SU-DHL-6 (cell line): Measurements from ENCODE around the gene MXD3.

ENCODE experiments used
- H2AFZ ChIP-seq: fragments of 200-600 bp; sonication (generic); 2 replicates; pipeline ENCODE4 v1.6.1; 2014; ENCODE audit warnings: low read depth, mild to moderate bottlenecking, moderate library complexity, mixed read lengths, antibody characterized with exemption, low read length; ENCODE audit not compliant: severe bottlenecking
- H3F3A ChIP-seq: fragments of 200-600 bp; shearing (Covaris generic); 2 replicates; pipeline ENCODE4 v1.6.0; 2016; ENCODE audit warnings: antibody characterized with exemption, mild to moderate bottlenecking; ENCODE audit not compliant: insufficient read depth
- H3K27ac ChIP-seq: fragments of 200-600 bp; sonication (generic); 2 replicates; pipeline ENCODE4 v1.5.1; 2016; ENCODE audit warnings: low read depth, mild to moderate bottlenecking, low read length, moderate library complexity, mixed read lengths
- H3K27me3 ChIP-seq: fragments of 200-600 bp; sonication (generic), shearing (Covaris generic); 2 replicates; pipeline ENCODE4 v1.6.0; 2014; ENCODE audit warnings: mild to moderate bottlenecking, low read length
- H3K36me3 ChIP-seq: fragments of 200-600 bp; sonication (generic); 2 replicates; pipeline ENCODE4 v1.6.1; 2014; ENCODE audit warnings: mild to moderate bottlenecking, low read length, mixed read lengths
- H3K4me2 ChIP-seq: fragments of 300-600, 200-600 bp; shearing (Covaris generic), sonication (generic); 2 replicates; pipeline ENCODE4 v1.6.0; 2014; ENCODE audit warnings: low read length, low read depth, mild to moderate bottlenecking; ENCODE audit not compliant: poor library complexity, severe bottlenecking
- H3K4me3 ChIP-seq: fragments of 200-600 bp; sonication (generic); 2 replicates; pipeline ENCODE4 v1.5.1; 2014; ENCODE audit warnings: antibody characterized with exemption, low read length, mild to moderate bottlenecking, mixed read lengths; ENCODE audit not compliant: insufficient read depth, poor library complexity, severe bottlenecking
- H3K79me2 ChIP-seq: fragments of 200-600 bp; sonication (generic); 2 replicates; pipeline ENCODE4 v1.6.1; 2014; ENCODE audit warnings: mild to moderate bottlenecking, low read length, moderate library complexity; ENCODE audit not compliant: insufficient read depth
- H3K9ac ChIP-seq: fragments of 200-600 bp; sonication (generic); 2 replicates; pipeline ENCODE4 v1.7.0; 2014; ENCODE audit warnings: mild to moderate bottlenecking, low read length
- H3K9me2 ChIP-seq: fragments of 200-600 bp; sonication (generic); replicated peaks from 2 replicates; pipeline ENCODE4 v1.6.1; 2014; ENCODE audit warnings: low read length; ENCODE audit not compliant: insufficient read depth
- H3K9me3 ChIP-seq: fragments of 200-600 bp; sonication (generic); 2 replicates; pipeline ENCODE4 v1.6.1; 2014; ENCODE audit warnings: low read length, mixed read lengths; ENCODE audit not compliant: insufficient read depth
- H4K20me1 ChIP-seq: fragments of 200-600 bp; sonication (generic); 2 replicates; pipeline ENCODE4 v1.6.1; 2014; ENCODE audit warnings: low read depth, mild to moderate bottlenecking, antibody characterized with exemption, low read length, moderate library complexity, mixed read lengths
- EZH2phosphoT487 ChIP-seq: fragments of 200-600 bp; sonication (generic), shearing (Covaris generic); conservative IDR thresholded peaks from 2 replicates; pipeline ENCODE4 v1.6.1; 2018; ENCODE audit warnings: mild to moderate bottlenecking, antibody characterized with exemption, low read length, moderate library complexity, mixed read lengths
- TF ChIP-seq, protein P1 (sequence below): fragments of 200-600 bp; sonication (generic); IDR thresholded peaks from one replicate; pipeline ENCODE4 v1.5.1; 2017; ENCODE audit warnings: antibody characterized with exemption, mild to moderate bottlenecking, low read length, moderate library complexity; ENCODE audit not compliant: insufficient read depth, poor library complexity, severe bottlenecking

Gene MXD3

DNA sequence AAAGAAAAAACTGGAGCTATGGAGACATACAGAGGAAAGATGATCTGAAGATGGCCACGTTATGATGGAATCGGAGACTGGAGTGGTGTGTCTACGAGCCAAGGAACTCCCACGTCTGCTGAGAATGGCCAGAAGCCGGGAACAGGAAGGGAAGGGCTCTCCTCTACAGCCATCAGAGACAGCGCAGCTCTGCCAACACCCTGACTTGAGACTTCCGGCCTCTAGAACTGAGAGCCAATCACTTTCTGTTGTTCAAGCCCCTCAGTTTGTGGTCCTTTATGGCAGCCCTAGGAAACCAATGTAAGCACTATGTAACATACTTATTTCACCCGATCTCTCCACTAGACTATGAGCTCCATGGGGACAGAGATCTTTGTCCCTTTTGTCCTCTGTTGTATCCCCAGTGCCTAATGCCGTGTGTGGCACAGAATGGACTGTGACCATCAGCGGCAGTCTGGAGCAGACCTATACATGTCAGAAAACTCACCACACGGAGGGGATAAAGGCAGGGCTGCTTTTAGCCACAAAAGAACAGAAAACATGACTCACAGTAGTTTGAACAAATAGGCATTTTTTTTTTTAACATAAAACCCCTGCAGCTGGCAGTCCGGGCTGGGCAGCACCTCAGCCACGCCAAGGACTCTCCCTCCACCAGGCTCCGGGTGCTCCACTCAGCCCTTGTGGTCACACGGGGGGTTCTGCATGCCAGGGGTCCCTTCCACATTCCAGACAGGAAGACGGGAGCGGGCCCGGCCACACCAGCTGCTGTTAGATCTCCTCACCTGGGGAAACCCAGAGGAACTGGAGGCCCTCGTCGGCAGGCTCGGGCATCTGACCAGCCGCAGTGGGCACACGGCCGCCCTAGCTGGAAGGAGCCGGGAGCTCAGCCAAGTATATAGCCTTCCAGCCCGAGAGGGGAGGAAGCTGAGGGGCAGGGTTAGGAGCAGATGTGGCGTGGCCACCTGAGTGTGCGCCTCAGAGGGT is 16.1 kb upstream of the MXD3 start:
- Histone ChIP-seq H3K4me3 (no peak overlapping the region), H3K9me3 (no peaks in the 10 kb centered on the region), H2AFZ (no peak overlapping the region), H3K27ac (no peak overlapping the region), H3K27me3 (no peaks in the 10 kb centered on the region), H4K20me1 (no peaks in the 10 kb centered on the region), H3K36me3 (no peaks in the 10 kb centered on the region), H3K9me2 (no peaks in the 10 kb centered on the region), H3K79me2 (no peaks in the 10 kb centered on the region), H3F3A (no peaks in the 10 kb centered on the region), H3K4me2 (no peak overlapping the region), H3K9ac (no peak overlapping the region)
- TF ChIP-seq, protein P1, sequence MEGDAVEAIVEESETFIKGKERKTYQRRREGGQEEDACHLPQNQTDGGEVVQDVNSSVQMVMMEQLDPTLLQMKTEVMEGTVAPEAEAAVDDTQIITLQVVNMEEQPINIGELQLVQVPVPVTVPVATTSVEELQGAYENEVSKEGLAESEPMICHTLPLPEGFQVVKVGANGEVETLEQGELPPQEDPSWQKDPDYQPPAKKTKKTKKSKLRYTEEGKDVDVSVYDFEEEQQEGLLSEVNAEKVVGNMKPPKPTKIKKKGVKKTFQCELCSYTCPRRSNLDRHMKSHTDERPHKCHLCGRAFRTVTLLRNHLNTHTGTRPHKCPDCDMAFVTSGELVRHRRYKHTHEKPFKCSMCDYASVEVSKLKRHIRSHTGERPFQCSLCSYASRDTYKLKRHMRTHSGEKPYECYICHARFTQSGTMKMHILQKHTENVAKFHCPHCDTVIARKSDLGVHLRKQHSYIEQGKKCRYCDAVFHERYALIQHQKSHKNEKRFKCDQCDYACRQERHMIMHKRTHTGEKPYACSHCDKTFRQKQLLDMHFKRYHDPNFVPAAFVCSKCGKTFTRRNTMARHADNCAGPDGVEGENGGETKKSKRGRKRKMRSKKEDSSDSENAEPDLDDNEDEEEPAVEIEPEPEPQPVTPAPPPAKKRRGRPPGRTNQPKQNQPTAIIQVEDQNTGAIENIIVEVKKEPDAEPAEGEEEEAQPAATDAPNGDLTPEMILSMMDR, result no peak
- no peak for TF ChIP-seq EZH2phosphoT487

DNA sequence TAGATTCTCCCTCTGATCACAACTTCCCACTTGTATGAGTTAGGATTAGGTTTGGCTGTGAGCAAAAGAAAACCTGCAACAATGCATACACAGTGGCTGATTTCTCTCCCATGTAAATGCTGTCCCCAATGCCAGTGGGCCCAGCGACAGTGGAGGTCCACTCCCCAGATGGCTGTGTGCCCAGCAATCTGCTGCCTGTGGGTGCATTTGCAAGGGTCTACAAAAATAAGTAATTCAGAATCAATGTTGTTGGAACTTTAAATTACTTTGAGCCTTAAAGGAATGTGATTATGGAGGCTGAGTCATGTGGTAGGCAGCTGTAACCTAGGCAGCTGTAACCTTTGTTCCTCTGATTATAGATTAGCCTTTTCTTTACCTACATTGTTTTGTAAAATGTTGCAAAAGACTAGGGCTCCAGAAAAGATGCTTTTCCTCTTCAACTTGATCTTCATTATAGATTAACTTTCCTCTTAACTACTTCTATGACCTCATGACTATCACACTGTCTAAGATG is 14.2 kb upstream of the MXD3 start:
- H3K4me3 ChIP-seq, result no peak overlapping the region
- no peaks in the 10 kb centered on the region; the same call in 1 of the 2 replicates for H3F3A ChIP-seq
- H2AFZ ChIP-seq, result no peak overlapping the region
- no peaks in the 10 kb centered on the region for H3K79me2 ChIP-seq
- no peak overlapping the region for H3K4me2 ChIP-seq
- H3K9me3 ChIP-seq, result no peaks in the 10 kb centered on the region
- TF ChIP-seq EZH2phosphoT487, result no peak
- TF ChIP-seq, protein P1, result no peak
- H3K9me2 ChIP-seq, result no peaks in the 10 kb centered on the region
- H3K36me3 ChIP-seq, result no peaks in the 10 kb centered on the region
- H4K20me1 ChIP-seq, result no peaks in the 10 kb centered on the region
- no peak overlapping the region for H3K9ac ChIP-seq
- no peaks in the 10 kb centered on the region for H3K27me3 ChIP-seq
- no peak overlapping the region for H3K27ac ChIP-seq

DNA sequence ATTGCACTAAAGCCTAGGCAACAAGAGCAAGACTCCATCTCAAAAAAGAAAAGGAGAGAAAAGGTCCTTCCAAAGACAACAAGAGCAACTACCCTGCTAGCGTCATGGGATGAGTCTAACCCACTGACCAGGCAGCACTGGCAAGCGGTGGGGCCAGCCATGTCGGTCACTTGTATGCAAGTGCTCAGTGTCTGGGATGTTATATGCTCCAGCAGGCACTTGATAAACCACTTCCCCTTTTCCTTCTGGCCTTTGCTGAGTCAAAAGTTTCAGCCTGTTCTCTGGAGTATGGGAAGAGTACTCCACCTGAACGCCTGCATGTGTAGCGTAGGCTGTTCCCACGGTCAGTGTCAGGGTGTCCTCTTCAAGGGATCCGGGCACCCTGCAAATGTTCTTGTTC is 9.2 kb upstream of the MXD3 start:
- Histone ChIP-seq H3K36me3 (no peaks in the 10 kb centered on the region), H3K27me3 (no peaks in the 10 kb centered on the region), H3K9ac (no peak overlapping the region), H3K4me3 (no peak overlapping the region), H4K20me1 (no peaks in the 10 kb centered on the region), H3K79me2 (no peaks in the 10 kb centered on the region), H3F3A (peaks cover 3% of the 10 kb centered on the region; the same call in 1 of the 2 replicates), H2AFZ (no peak overlapping the region), H3K9me2 (no peaks in the 10 kb centered on the region), H3K4me2 (no peak overlapping the region), H3K9me3 (peaks cover 7% of the 10 kb centered on the region; the same call in 1 of the 2 replicates), H3K27ac (no peak overlapping the region)
- TF ChIP-seq, protein P1, result no peak
- TF ChIP-seq EZH2phosphoT487, result no peak
